ENCODE measurements around the gene PHF12. TPM values are rescaled to one million over a fixed set of nuclear protein-coding genes. Genes with fewer than 3 reads are reported as not detected.

Gene PHF12
- total RNA-seq, 1 experiment from 2014 or later: 37.6 TPM

DNA sequence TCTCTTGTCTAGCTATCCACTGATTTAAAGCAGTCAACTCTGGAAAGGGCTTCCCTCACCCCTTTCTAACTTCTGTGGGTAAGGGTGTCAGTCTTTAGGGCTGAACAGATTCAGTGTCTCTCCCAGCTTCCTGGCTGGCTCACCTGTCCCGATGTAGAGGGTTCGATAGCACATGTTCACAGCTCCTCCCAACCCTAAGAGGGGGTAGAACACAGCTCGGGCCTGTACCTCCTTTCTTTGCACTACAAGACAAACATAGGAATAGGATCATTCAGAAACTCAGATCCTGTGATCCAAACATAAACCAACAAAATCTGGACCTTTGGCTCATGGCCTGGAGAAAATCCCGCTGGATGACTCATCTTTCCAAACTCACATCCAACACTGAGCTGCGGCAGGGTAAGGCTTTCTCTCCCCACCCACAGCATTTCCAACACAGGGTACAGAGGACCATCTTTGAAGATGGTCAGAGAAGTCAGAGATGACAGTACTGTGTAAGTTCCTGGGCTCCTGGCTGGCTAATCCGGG is 42.6 kb downstream of the PHF12 start:
- POLR2A ChIA-PET: interaction anchor here (0.7 to 4.5 kb wide), 13 partner anchors 11 to 189 kb away, joined by 3 to 21 read pairs (median 6); partner anchors contain the start of genes FLOT2, NEK8, PHF12 and RPL23A
- DNase-seq (ENCODE audit: unreplicated experiment): peak; percentile 68
- TF ChIP-seq, protein P1, sequence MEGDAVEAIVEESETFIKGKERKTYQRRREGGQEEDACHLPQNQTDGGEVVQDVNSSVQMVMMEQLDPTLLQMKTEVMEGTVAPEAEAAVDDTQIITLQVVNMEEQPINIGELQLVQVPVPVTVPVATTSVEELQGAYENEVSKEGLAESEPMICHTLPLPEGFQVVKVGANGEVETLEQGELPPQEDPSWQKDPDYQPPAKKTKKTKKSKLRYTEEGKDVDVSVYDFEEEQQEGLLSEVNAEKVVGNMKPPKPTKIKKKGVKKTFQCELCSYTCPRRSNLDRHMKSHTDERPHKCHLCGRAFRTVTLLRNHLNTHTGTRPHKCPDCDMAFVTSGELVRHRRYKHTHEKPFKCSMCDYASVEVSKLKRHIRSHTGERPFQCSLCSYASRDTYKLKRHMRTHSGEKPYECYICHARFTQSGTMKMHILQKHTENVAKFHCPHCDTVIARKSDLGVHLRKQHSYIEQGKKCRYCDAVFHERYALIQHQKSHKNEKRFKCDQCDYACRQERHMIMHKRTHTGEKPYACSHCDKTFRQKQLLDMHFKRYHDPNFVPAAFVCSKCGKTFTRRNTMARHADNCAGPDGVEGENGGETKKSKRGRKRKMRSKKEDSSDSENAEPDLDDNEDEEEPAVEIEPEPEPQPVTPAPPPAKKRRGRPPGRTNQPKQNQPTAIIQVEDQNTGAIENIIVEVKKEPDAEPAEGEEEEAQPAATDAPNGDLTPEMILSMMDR (IDR thresholded peaks at IDR 0.05; ENCODE audit: unreplicated experiment): no peak
- intact Hi-C loops (cut with micrococcal nuclease): no loop called here
- no peak overlapping the region for H3K4me3 Mint-ChIP-seq (ENCODE audit: unreplicated experiment)
- H3K36me3 Mint-ChIP-seq (ENCODE audit: insufficient read depth, unreplicated experiment): peaks cover 74% of the 10 kb centered on the region
- peaks cover 17% of the 10 kb centered on the region for H3K4me1 Mint-ChIP-seq (ENCODE audit: insufficient read depth, unreplicated experiment)
- H3K27me3 Mint-ChIP-seq (ENCODE audit: insufficient read depth, unreplicated experiment): no peaks in the 10 kb centered on the region
- H3K9me3 Mint-ChIP-seq (ENCODE audit: unreplicated experiment): no peaks in the 10 kb centered on the region
- CTCF ChIA-PET: interaction anchor here (1.1 to 2.5 kb wide), 8 partner anchors 8 to 208 kb away, joined by 3 to 17 read pairs (median 7); no protein-coding TSS in a partner anchor
- H3K27ac Mint-ChIP-seq (ENCODE audit: low read depth, unreplicated experiment): peak overlapping the region; percentile 75
- BruUV-seq (replicated peaks): no TSS peak

DNA sequence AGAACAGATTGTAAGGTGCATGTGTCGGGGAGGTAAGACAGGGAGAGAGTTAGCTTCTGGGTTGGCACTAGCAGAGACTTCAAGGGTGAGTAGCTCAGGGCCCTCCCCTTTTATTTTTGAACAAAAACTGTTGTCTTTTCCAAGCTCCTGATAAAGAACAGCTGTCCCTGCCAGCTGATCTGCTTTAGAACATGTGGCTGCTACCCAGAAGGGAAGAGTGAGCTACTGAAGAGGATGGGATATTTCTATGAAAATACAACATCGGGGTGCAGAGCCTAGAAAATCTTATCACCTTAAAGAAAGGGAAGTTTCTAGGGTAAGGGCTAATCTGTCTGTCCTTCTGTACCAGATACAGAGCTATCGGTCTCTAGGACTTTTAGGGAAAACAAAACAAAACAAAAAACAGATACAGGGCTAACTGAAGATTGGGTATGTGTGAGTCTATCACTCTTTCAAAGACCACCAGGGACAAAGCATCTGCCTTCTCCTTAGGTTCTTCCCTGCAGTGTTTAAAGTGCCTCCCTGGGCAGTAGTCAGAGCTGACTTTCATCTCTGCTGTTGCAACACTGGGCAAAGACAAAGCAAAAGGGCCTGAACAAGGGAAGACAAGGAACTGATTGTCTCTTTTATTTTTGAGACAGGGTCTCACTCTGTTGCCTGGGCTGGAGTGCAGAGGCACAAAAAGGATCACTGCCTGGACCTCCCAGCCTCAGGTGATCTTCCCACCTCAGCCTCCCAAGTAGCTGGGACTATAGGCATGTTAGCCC is 43.4 kb downstream of the PHF12 start:
- H3K9me3 Mint-ChIP-seq (ENCODE audit: unreplicated experiment): no peaks in the 10 kb centered on the region
- POLR2A ChIA-PET: interaction anchor here (0.7 to 4.5 kb wide), 10 partner anchors 10 to 257 kb away, joined by 3 to 21 read pairs (median 7); partner anchors contain the start of genes FLOT2, NEK8 and PHF12
- TF ChIP-seq, protein P1 (IDR thresholded peaks at IDR 0.05; ENCODE audit: unreplicated experiment): no peak
- H3K4me3 Mint-ChIP-seq (ENCODE audit: unreplicated experiment): no peak overlapping the region
- no TSS peak for BruUV-seq (replicated peaks)
- H3K4me1 Mint-ChIP-seq (ENCODE audit: insufficient read depth, unreplicated experiment): peaks cover 25% of the 10 kb centered on the region
- no peaks in the 10 kb centered on the region for H3K27me3 Mint-ChIP-seq (ENCODE audit: insufficient read depth, unreplicated experiment)
- intact Hi-C loops (cut with micrococcal nuclease): no loop called here
- H3K36me3 Mint-ChIP-seq (ENCODE audit: insufficient read depth, unreplicated experiment): peaks cover 66% of the 10 kb centered on the region
- H3K27ac Mint-ChIP-seq (ENCODE audit: low read depth, unreplicated experiment): peak overlapping the region; percentile 75
- CTCF ChIA-PET: interaction anchor here (1.1 to 2.5 kb wide), 6 partner anchors 9 to 209 kb away, joined by 3 to 17 read pairs (median 8); partner anchors contain the start of gene FLOT2
- DNase-seq (ENCODE audit: unreplicated experiment): no peak

- Mint-ChIP-seq H3K27me3 (ENCODE audit: insufficient read depth, unreplicated experiment) (no peaks in the 10 kb centered on the region), H3K4me1 (ENCODE audit: insufficient read depth, unreplicated experiment) (peaks cover 30% of the 10 kb centered on the region), H3K36me3 (ENCODE audit: insufficient read depth, unreplicated experiment) (peaks cover 55% of the 10 kb centered on the region), H3K27ac (ENCODE audit: low read depth, unreplicated experiment) (no peak overlapping the region), H3K4me3 (ENCODE audit: unreplicated experiment) (no peak overlapping the region), H3K9me3 (ENCODE audit: unreplicated experiment) (no peaks in the 10 kb centered on the region)
- ChIA-PET CTCF (interaction anchor here (1.0 to 2.0 kb wide), 4 partner anchors 9 to 162 kb away, joined by 3 to 17 read pairs (median 10); partner anchors contain the start of gene FLOT2), POLR2A (interaction anchor here (2.1 to 4.5 kb wide), 4 partner anchors 9 to 179 kb away, joined by 8 to 21 read pairs (median 13); partner anchors contain the start of genes FLOT2, NEK8 and PHF12)
- TF ChIP-seq, protein P1 (IDR thresholded peaks at IDR 0.05; ENCODE audit: unreplicated experiment): no peak
- no TSS peak for BruUV-seq (replicated peaks)
- intact Hi-C loops (cut with micrococcal nuclease): no loop called here
- no peak for DNase-seq (ENCODE audit: unreplicated experiment)
Measured at GRCh38 chr17:28906706-28907438, 44.4 kb downstream of the PHF12 start.

Measured in MCF 10A (cell line).